C4-2B (cell line): Measurements from ENCODE around the gene RAB6B.

ENCODE experiments used
- H3K27ac ChIP-seq: fragments of 450-650 bp; 2 replicates; pipeline ENCODE4 v1.5.1; 2017
- CTCF ChIP-seq: fragments of 450-650 bp; conservative IDR thresholded peaks from 2 replicates; pipeline ENCODE4 v1.5.1; 2017; ENCODE audit warnings: mild to moderate bottlenecking
- ZFX ChIP-seq: fragments of 450-650 bp; IDR thresholded peaks from 2 replicates; pipeline ENCODE4 v1.6.1; 2017

The RAB6B gene

GRCh38 chr3:133851266-133851906 lies 44.3 kb downstream of the RAB6B start:
- H3K27ac ChIP-seq: no peak overlapping the region
- TF ChIP-seq CTCF (no peak), ZFX (no peak)

- H3K27ac ChIP-seq: no peak overlapping the region
- TF ChIP-seq ZFX (no peak), CTCF (no peak)
Observed at GRCh38 chr3:133850034-133850433, 45.6 kb downstream of the RAB6B start.

GRCh38 chr3:133849346-133849745 lies 46.3 kb downstream of the RAB6B start:
- TF ChIP-seq CTCF (no peak), ZFX (no peak)
- no peak overlapping the region for H3K27ac ChIP-seq

GRCh38 chr3:133845127-133845526 lies 50.6 kb downstream of the RAB6B start:
- TF ChIP-seq CTCF (no peak), ZFX (no peak)
- no peak overlapping the region for H3K27ac ChIP-seq

- H3K27ac ChIP-seq: no peak overlapping the region
- no peak for TF ChIP-seq ZFX
- TF ChIP-seq CTCF: no peak
Observed at GRCh38 chr3:133843634-133844033, 52.0 kb downstream of the RAB6B start.

DNA sequence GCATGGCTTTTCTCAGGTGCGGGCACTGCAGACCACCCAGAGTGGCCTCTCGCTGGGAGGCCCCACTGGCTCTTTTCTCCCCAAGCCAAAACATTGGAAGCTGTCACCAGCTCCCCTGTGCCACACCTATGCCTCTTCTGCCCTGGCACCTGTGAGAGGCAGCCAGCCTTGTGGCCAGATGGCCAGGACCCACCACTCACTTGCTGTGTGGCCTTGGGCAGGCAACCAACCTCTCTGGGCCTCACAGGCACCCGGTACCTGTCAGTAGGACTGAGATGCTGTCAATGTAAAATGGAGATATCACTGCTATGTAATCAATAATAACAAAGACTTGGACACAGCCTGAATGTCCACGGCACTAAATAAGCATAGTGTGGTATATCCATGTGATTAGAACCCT lies 53.5 kb downstream of the RAB6B start:
- TF ChIP-seq CTCF (no peak), ZFX (no peak)
- H3K27ac ChIP-seq: no peak overlapping the region

GRCh38 chr3:133841196-133841595 lies 54.5 kb downstream of the RAB6B start:
- TF ChIP-seq CTCF (no peak), ZFX (no peak)
- H3K27ac ChIP-seq: no peak overlapping the region
